Activated B cell treated with CpG ODN at 0.5 μM for 24 hours (primary cell): ENCODE results near the gene NIPSNAP2. TPM values are rescaled to one million over a fixed set of nuclear protein-coding genes. Genes with fewer than 3 reads are reported as not detected.

Source experiments
- ATAC-seq: fragments of 200-7000 bp; cut with Tn5 transposase; one replicate; pipeline ENCODE4 v1.10.0; 2021; ENCODE audit warnings: low read depth, mild to moderate bottlenecking, moderate library complexity
- CTCF ChIA-PET: fragments of 350-600 bp; sonication (Branson Sonifier 250); formaldehyde crosslinking; loops from one replicate; lab custom pipeline; 2021; ENCODE audit warnings: antibody characterized with exemption; lab: Charles Lee
- POLR2A ChIA-PET: fragments of 350-600 bp; sonication (Branson Sonifier 250); formaldehyde crosslinking; loops from one replicate; lab custom pipeline; 2021; ENCODE audit warnings: antibody characterized with exemption; lab: Charles Lee
- DNase-seq: peaks from one replicate; pipeline ENCODE4 v3.0.0; 2022
- H3K27ac Mint-ChIP-seq: one replicate; pipeline ENCODE4 v1.8.0; 2020; ENCODE audit warnings: mixed read lengths
- H3K27me3 Mint-ChIP-seq: one replicate; pipeline ENCODE4 v1.8.0; 2021; ENCODE audit warnings: mixed read lengths
- H3K36me3 Mint-ChIP-seq: one replicate; pipeline ENCODE4 v1.8.0; 2021; ENCODE audit warnings: low read depth, mixed read lengths
- H3K4me1 Mint-ChIP-seq: one replicate; pipeline ENCODE4 v1.8.0; 2021; ENCODE audit warnings: mixed read lengths
- H3K4me3 Mint-ChIP-seq: one replicate; pipeline ENCODE4 v1.8.0; 2020; ENCODE audit warnings: mild to moderate bottlenecking, mixed read lengths
- H3K9me3 Mint-ChIP-seq: one replicate; pipeline ENCODE4 v1.8.0; 2020; ENCODE audit warnings: mixed read lengths
- intact Hi-C: fragments of 100-400 bp; cut with micrococcal nuclease; formaldehyde crosslinking; loops from one replicate; pipeline ENCODE4 v1.15.1; 2024
- total RNA-seq: library from RNA; stranded (reverse); gene quantifications from 2 replicates; pipeline ENCODE4 v1.2.3, GENCODE V29; 2022
- TF ChIP-seq, protein P1 (sequence below): fragments of 200-600 bp; IDR thresholded peaks from one replicate; pipeline ENCODE4 v1.8.0; 2022; ENCODE audit warnings: antibody characterized with exemption, mild to moderate bottlenecking

NIPSNAP2 gene
- total RNA-seq, 1 donor from 2014 or later, result 43.8 TPM

DNA sequence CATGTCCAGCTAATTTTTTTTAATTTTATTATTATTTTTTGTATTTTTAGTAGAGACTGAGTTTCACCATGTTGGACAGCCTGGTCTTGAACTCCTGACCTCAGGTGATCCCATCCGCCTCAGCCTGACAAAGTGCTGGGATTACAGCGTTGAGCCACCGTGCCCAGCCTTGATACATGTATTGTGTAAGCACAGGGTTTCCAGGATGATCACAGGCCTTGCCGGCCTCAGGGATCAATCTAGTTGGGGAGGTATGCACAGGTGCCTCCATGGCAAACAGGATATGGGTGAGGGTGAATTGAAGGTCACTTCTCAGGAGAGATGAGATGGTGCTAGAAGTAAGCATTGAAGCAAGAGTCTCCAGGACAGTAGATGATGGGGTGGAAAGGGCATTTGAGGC lies 7.2 kb upstream of the NIPSNAP2 start:
- peaks cover 17% of the 10 kb centered on the region for H3K36me3 Mint-ChIP-seq
- ATAC-seq (no peak), DNase-seq (no peak)
- TF ChIP-seq, protein P1, sequence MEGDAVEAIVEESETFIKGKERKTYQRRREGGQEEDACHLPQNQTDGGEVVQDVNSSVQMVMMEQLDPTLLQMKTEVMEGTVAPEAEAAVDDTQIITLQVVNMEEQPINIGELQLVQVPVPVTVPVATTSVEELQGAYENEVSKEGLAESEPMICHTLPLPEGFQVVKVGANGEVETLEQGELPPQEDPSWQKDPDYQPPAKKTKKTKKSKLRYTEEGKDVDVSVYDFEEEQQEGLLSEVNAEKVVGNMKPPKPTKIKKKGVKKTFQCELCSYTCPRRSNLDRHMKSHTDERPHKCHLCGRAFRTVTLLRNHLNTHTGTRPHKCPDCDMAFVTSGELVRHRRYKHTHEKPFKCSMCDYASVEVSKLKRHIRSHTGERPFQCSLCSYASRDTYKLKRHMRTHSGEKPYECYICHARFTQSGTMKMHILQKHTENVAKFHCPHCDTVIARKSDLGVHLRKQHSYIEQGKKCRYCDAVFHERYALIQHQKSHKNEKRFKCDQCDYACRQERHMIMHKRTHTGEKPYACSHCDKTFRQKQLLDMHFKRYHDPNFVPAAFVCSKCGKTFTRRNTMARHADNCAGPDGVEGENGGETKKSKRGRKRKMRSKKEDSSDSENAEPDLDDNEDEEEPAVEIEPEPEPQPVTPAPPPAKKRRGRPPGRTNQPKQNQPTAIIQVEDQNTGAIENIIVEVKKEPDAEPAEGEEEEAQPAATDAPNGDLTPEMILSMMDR, result no peak
- H3K27me3 Mint-ChIP-seq, result no peaks in the 10 kb centered on the region
- POLR2A ChIA-PET, result no interaction called here
- H3K27ac Mint-ChIP-seq, result no peak overlapping the region
- H3K9me3 Mint-ChIP-seq, result no peaks in the 10 kb centered on the region
- H3K4me1 Mint-ChIP-seq, result peaks cover 12% of the 10 kb centered on the region
- intact Hi-C loops, result no loop called here
- H3K4me3 Mint-ChIP-seq, result no peak overlapping the region
- CTCF ChIA-PET, result no interaction called here

DNA sequence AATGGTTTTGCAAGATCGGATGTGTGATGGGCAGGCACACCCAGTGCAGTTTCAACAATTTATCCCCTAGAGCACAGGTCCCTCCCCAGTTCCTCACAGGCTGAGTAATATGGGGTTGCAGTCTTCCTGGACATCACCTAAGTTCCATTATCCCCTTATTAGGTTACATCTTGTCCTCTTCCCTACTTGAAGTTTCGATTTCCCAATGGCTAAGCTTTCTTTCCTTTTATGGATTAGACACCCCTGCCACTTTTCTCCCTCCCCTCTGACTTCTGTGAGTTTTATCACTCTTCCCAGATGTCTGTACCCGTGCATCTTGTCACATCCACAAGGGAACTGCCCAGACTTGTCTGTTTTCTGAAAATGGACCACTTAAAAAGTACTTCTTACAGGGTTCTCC lies 2.4 kb upstream of the NIPSNAP2 start:
- ChIA-PET POLR2A (no interaction called here), CTCF (no interaction called here)
- intact Hi-C loops, result no loop called here
- no peak overlapping the region for H3K27ac Mint-ChIP-seq
- TF ChIP-seq, protein P1, result no peak
- H3K4me1 Mint-ChIP-seq, result peaks cover 19% of the 10 kb centered on the region
- peak overlapping the region; percentile 45 for H3K4me3 Mint-ChIP-seq
- no peaks in the 10 kb centered on the region for H3K27me3 Mint-ChIP-seq
- DNase-seq (no peak), ATAC-seq (no peak)
- no peaks in the 10 kb centered on the region for H3K9me3 Mint-ChIP-seq
- peaks cover under 1% of the 10 kb centered on the region for H3K36me3 Mint-ChIP-seq

DNA sequence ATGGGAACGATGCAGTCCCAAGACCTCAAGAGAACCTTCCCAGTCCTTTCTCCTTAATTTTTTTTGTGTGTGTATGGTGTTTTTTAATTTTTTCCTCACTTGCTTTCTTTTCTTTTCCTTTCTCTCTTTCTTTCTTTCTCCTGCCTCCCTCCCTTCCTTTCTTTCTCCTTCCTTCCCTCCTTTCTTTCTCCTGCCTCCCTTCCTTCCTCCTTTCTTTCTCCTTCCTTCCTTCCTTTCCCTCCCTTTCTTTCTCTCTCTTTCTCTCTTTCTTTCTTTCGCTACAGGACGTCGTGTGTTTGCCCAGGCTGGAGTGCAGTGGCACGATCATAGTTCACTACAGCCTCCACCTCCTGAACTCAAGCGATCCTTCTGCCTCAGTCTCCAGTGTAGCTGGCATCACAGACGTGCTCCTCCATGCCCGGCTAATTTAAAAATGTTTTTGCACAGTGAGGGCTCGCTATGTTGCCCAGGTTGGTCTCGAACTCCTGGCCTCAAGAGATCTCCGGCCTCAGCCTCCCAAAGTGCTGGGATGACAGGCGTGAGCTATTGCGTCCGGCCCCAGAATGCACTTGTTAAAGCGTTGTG lies 709 bp upstream of the NIPSNAP2 start:
- H3K27me3 Mint-ChIP-seq, result no peaks in the 10 kb centered on the region
- peaks cover 22% of the 10 kb centered on the region for H3K4me1 Mint-ChIP-seq
- TF ChIP-seq, protein P1, result no peak
- no peak for ATAC-seq
- peak overlapping the region; percentile 79 for H3K4me3 Mint-ChIP-seq
- peaks cover 7% of the 10 kb centered on the region for H3K36me3 Mint-ChIP-seq
- POLR2A ChIA-PET, result interaction anchor here (0.6 to 2.3 kb wide), 7 partner anchors 13 to 1205 kb away, joined by 3 to 10 read pairs (median 5); partner anchors contain the start of genes CCT6A, LANCL2, PSPH and SEC61G
- no peaks in the 10 kb centered on the region for H3K9me3 Mint-ChIP-seq
- DNase-seq, result no peak
- CTCF ChIA-PET, result interaction anchor here (0.6 to 1.1 kb wide), 7 partner anchors 12 to 683 kb away, joined by 3 to 5 read pairs (median 4); partner anchors contain the start of gene MRPS17
- peak overlapping the region; percentile 80 for H3K27ac Mint-ChIP-seq
- intact Hi-C loops, result loop anchor here (1.0 to 2.0 kb wide), 6 partner anchors 12 to 683 kb away; partner anchors contain the start of genes CCT6A, LANCL2, MRPS17 and PSPH

DNA sequence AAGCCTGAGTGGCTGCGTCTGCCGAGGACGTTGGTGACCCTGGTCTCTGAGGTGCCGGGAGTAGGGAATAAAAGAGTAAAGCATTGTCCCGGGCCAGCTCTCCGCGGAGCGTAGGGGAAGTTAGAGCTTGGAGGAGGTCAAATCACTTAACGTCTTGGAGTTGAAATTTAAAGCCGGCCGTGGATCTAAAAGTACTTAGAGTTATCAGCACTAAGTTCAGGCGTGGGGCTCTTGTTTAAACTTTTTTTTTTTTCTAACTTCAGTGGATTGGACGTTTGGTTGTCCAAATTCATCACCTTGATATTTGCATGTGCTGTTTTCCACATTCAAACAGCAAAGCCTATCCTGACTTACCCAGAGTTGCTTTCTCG lies 700 bp downstream of the NIPSNAP2 start:
- Mint-ChIP-seq H3K36me3 (peaks cover 18% of the 10 kb centered on the region), H3K27ac (peak overlapping the region; percentile 88), H3K9me3 (no peaks in the 10 kb centered on the region), H3K4me3 (peak overlapping the region; percentile 86), H3K27me3 (no peaks in the 10 kb centered on the region), H3K4me1 (peaks cover 25% of the 10 kb centered on the region)
- CTCF ChIA-PET, result interaction anchor here (0.7 kb wide), 2 partner anchors 110 to 686 kb away, joined by 3 read pairs; no protein-coding TSS in a partner anchor
- intact Hi-C loops, result loop anchor here (2.0 to 5.0 kb wide), 3 partner anchors 78 to 600 kb away; partner anchors contain the start of genes LANCL2 and ZNF713
- TF ChIP-seq, protein P1, result no peak
- no peak for ATAC-seq
- POLR2A ChIA-PET, result interaction anchor here (0.6 to 2.3 kb wide), 9 partner anchors 14 to 1206 kb away, joined by 3 to 10 read pairs (median 4); partner anchors contain the start of genes CCT6A, LANCL2, PSPH and SEC61G
- DNase-seq, result no peak

DNA sequence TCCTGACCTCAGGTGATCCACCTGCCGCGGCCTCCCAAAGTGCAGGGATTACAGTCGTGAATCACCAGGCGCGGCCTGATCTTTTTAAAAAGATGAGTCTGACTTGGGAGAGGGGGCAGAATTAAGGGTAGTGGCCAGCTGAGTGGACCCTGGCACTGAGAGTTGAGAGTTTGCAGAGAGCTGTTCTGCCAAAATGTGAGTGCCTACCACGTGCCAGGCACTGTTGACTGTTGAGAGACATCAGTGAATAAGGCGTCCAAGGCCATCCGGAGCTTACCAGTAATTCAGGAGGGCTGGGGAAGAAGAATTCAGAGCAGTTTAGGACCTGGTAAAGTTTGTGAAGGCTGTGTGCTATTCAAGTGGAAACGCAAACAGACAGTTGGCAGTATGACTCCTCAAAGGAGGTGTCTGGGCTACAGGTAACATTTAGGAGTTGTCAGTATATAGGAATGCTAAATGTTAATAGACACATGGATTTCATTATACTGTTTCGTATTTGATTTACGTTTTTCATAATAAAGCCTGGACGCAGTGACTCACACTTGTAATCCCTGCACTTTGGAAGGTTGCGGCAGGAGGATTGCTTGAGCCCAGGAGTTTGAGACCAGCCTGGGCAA lies 1.5 kb downstream of the NIPSNAP2 start:
- CTCF ChIA-PET, result no interaction called here
- TF ChIP-seq, protein P1, result no peak
- Mint-ChIP-seq H3K27ac (peak overlapping the region; percentile 46), H3K4me3 (peak overlapping the region; percentile 38), H3K27me3 (no peaks in the 10 kb centered on the region), H3K36me3 (peaks cover 22% of the 10 kb centered on the region), H3K9me3 (no peaks in the 10 kb centered on the region), H3K4me1 (peaks cover 29% of the 10 kb centered on the region)
- DNase-seq, result no peak
- intact Hi-C loops, result loop anchor here (2.0 to 5.0 kb wide), 3 partner anchors 79 to 601 kb away; partner anchors contain the start of genes LANCL2 and ZNF713
- POLR2A ChIA-PET, result interaction anchor here (0.7 to 2.3 kb wide), 3 partner anchors 85 to 600 kb away, joined by 3 to 10 read pairs (median 3); partner anchors contain the start of genes CCT6A, CHCHD2 and PSPH
- no peak for ATAC-seq
